Astrocyte of the spinal cord (primary cell): Measurements from ENCODE around the gene KRT79.

Experiments
- DNase-seq: peaks from one replicate; pipeline ENCODE4 v3.0.0; 2011; ENCODE audit warnings: low read depth, low spot score
- H3K4me3 ChIP-seq: 2 replicates; pipeline ENCODE4 v1.5.1; 2011; ENCODE audit warnings: low read depth, mild to moderate bottlenecking, low read length, moderate library complexity
- in situ Hi-C: cut with HindIII; loops from 2 replicates; pipeline ENCODE4 v1.10.0; 2017; ENCODE audit warnings: low sequenced_read_pairs
- TF ChIP-seq, protein P1 (sequence below): IDR thresholded peaks from 2 replicates; pipeline ENCODE4 v1.5.1; 2012; ENCODE audit warnings: low read depth, mild to moderate bottlenecking, low read length, inconsistent platforms

The KRT79 gene

GRCh38 chr12:52774629-52775250, 59.4 kb downstream of the KRT79 start:
- no peak for DNase-seq
- in situ Hi-C loops = no loop called here
- TF ChIP-seq, protein P1, sequence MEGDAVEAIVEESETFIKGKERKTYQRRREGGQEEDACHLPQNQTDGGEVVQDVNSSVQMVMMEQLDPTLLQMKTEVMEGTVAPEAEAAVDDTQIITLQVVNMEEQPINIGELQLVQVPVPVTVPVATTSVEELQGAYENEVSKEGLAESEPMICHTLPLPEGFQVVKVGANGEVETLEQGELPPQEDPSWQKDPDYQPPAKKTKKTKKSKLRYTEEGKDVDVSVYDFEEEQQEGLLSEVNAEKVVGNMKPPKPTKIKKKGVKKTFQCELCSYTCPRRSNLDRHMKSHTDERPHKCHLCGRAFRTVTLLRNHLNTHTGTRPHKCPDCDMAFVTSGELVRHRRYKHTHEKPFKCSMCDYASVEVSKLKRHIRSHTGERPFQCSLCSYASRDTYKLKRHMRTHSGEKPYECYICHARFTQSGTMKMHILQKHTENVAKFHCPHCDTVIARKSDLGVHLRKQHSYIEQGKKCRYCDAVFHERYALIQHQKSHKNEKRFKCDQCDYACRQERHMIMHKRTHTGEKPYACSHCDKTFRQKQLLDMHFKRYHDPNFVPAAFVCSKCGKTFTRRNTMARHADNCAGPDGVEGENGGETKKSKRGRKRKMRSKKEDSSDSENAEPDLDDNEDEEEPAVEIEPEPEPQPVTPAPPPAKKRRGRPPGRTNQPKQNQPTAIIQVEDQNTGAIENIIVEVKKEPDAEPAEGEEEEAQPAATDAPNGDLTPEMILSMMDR = no peak
- no peak overlapping the region for H3K4me3 ChIP-seq

- no peak overlapping the region for H3K4me3 ChIP-seq
- TF ChIP-seq, protein P1 = no peak
- no peak for DNase-seq
- in situ Hi-C loops = no loop called here
Measured at GRCh38 chr12:52772772-52773171, 61.3 kb downstream of the KRT79 start.

GRCh38 chr12:52772188-52772587, 61.9 kb downstream of the KRT79 start:
- no peak overlapping the region for H3K4me3 ChIP-seq
- no peak for DNase-seq
- in situ Hi-C loops = no loop called here
- TF ChIP-seq, protein P1 = no peak

- DNase-seq = no peak
- TF ChIP-seq, protein P1 = no peak
- no peak overlapping the region for H3K4me3 ChIP-seq
- in situ Hi-C loops = no loop called here
Measured at GRCh38 chr12:52771505-52771904, 62.6 kb downstream of the KRT79 start.
